Endothelial cell of hepatic sinusoid (primary cell): ENCODE results near the gene JPH3.

Experiments used
- in situ Hi-C: cut with HindIII; loops from 2 replicates; pipeline ENCODE4 v1.10.0; 2017; ENCODE audit warnings: low sequenced_read_pairs

Gene JPH3

GRCh38 chr16:87598431-87598830 lies 3.9 kb upstream of the JPH3 start:
- in situ Hi-C loops: no loop called here

DNA sequence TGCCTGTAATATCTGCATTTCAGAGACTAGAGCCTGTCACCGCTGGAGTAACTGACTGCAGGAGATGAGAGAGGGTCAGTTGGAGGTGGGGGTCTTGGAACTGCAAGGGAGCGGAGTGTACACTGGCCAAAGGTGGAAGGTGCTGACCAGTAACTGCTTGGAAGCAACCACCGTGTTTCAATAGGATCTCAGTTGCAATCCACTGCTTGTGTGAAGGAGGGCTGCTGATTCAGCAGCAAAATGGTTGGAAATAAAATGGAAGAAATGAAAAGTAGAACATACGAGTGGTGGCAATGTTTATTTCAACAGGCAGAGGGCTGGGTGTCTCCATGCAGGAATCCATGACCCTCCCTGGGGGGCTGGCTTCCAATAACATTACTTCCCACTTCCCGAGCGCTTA lies 2.1 kb upstream of the JPH3 start:
- in situ Hi-C loops: no loop called here

DNA sequence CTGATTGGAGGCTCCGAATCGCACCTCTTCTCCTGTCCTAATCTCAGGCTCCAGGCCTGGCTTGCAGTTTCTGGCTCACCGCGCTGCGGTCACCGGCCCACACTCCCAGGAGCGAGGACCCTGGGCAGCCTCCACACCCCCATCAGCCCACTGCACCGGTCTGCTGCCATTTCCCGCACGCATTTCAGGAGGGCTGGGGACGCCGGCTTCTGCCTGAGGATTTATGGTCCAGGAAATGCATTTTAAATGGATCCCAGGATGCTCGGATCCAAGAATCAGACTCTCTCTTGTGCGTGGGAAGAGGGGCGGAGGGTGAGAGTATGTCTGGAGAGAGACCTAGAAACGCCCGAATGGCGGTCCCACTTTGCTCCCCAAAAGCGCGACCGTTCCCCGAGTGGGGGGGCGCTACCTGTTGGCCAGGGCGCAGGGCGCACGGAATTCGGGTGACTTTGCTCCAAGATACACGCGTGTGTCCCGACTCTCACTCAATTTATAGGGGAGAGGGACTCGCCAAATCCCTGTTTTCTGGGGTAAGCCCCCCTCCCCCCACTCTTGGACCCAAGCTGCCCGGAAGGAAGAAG lies 817 bp upstream of the JPH3 start:
- in situ Hi-C loops: no loop called here

DNA sequence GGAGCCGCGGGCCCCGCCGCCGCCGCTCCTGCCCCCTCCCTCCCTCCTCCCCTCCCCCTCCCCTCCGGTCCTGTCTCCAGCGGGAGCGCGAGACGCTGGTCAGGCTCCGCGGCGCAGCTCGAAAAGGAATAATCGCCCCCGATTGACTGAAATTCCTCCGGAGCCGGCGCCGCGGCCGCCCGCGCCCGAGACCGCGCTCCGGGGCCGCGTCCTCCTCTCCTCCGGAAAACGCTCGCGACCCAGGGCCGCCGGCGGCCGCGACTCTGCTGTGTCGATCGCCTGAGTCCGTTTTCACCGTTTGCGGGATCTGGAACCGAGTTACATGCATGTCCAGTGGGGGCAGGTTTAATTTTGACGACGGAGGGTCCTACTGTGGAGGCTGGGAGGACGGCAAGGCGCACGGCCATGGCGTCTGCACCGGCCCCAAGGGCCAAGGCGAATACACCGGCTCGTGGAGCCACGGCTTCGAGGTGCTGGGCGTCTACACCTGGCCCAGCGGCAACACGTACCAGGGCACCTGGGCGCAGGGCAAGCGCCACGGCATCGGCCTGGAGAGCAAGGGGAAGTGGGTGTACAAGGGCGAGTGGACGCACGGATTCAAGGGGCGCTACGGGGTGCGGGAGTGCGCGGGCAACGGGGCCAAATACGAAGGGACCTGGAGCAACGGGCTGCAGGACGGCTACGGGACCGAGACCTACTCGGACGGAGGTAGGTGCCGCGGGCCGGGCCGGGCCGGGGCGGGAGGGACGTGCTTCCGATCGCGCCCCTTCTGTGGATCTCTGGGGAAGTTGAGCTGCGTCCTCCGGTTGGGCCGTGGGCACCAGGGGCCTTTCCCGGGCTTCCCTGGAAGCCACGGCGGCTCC lies 744 bp downstream of the JPH3 start:
- in situ Hi-C loops: no loop called here

DNA sequence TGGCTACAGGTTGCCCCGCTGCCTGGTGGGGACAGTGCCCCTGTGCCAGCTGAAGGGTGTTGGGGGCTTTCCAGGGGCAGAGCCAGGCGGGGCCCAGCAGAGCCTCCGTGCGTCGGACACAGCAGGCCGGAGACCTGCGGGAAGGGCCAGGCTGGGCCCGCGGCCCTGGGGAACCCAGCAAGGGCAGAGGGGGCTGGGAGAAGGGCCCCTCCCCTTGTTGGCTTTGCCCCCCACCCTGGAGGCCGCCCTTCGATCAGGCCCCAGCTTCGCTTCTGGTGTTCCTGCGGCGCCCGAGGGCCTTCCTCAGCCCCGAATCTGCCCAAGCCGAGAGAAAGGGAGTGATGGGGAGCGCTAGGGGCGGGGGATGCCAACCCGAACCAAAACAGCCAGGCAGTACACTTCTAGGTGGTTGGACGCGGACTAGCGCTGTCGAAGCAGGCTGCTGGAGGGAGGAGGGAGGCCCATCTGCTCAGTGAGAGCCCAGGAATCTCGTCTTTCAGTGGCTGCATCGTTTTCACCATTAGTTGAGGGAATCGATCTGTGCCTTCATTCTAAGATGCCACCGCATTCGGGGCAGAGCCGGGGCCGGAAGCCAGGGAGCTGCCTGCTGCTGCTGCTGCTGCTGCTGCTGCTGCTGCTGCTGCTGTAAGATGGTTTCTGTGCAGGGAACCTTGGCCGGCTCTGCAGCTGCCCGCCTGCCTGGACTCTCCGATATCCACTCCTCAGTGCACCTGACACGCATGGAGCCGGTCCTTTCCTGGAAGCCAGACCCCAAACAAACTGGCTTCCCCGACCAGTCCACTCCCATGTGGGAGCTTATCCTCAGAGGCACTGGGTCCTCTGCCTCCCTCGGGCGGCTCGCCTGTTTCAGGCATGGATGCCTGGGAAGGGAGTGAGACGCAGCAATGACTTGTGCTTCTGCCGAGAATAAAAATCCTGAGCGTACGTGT lies 1.7 kb downstream of the JPH3 start:
- in situ Hi-C loops: no loop called here

DNA sequence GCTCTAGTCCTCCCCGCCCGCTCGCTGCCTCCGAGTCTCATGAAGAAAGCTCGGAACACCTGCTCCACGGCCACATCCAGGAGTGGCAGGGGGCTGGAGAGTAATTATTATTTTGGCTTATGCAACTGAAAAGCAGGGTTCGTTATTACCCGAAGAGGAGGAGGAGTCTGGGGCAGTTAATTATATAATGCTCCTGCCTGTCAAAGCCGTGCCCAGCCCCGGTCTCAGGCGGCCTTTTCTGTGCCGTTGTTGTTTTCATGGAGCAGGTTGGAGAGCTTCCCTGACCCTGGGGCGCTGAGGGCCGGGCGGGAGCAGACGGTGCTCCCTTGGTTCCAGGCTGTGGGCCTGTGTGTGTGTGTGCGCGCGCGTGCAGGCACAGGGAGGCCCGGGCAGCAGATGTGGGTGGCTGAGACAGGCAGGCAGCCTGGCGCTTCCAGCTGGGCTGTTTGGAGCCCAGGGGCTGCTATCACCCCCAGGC lies 2.4 kb downstream of the JPH3 start:
- in situ Hi-C loops: no loop called here

DNA sequence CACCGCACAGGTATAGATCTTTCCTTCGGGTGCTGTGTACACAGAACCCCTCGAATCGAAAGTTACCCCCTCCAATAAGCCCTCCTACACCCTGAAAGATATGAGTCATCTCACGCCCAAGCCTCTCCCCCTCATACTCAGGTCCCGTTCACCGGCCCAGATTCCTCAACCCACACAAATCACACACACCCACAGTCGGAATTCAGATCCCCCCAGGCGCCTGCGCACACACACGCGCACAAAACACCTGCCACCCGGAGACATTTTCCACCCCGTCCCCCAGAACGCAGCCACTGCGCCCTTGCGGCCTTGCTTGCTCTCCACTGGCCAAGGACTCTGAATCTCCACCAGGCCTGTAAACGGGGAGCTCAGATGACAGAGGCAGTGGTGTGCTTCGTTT lies 4.9 kb downstream of the JPH3 start:
- in situ Hi-C loops: no loop called here

- in situ Hi-C loops: no loop called here
Measured at GRCh38 chr16:87607871-87608270, 5.6 kb downstream of the JPH3 start.

DNA sequence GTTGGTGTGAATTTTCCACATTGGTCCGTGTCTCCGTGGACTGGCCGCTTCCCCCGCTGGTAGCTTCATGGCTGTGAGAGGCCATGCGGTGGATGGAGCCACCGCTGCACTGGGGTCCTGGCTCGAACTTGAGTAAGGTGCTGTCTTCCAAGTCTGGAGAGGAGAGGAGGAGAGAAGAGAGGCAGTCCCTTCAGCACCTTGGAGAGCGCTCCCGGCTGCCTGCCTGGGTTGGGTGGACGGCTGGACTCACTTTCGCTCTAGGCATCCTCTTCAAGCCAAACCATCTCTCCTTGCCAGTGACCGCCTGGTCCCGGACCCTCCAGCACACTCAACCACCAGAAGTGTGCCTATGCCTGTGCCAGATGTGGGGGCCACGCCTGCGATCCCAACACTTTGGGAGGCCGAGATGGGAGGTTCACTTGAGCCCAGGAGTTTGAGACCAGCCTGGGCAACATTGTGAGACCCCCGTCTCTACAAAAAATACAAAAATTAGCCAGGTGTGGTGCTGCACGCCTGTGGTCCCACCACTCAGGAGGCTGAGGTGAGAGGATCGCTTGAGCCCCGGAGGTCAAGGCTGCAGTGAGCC lies 6.2 kb downstream of the JPH3 start:
- in situ Hi-C loops: no loop called here

GRCh38 chr16:87610026-87610425 lies 7.7 kb downstream of the JPH3 start:
- in situ Hi-C loops: loop anchor here (5.0 kb wide), 1 partner anchor 43 kb away; no protein-coding TSS in a partner anchor

GRCh38 chr16:87611456-87611855 lies 9.1 kb downstream of the JPH3 start:
- in situ Hi-C loops: loop anchor here (5.0 kb wide), 1 partner anchor 44 kb away; no protein-coding TSS in a partner anchor

- in situ Hi-C loops: loop anchor here (5.0 kb wide), 1 partner anchor 47 kb away; no protein-coding TSS in a partner anchor
Measured at GRCh38 chr16:87613961-87614360, 11.7 kb downstream of the JPH3 start.

- in situ Hi-C loops: no loop called here
Measured at GRCh38 chr16:87615621-87616041, 13.3 kb downstream of the JPH3 start.

DNA sequence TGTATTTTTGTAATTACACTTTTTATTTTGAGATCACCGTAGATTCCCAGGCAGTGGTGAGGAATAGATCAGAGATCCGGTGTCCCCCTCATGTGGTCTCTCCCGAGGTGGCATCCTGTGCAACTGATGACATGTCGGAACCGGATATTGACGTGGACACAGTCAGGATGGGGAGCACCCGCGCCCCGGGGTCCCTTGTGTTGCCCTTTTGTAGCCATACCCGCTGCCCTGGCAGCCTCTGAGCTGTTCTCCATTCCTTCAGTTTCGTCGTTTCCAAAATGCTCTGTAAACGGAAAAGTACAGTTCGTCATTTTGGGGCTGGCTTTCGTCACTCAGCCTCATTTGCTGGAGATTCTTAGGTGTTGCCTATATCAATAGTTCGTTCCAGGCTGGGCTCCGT lies 14.2 kb downstream of the JPH3 start:
- in situ Hi-C loops: no loop called here

- in situ Hi-C loops: no loop called here
Measured at GRCh38 chr16:87618216-87618615, 15.9 kb downstream of the JPH3 start.

- in situ Hi-C loops: loop anchor here (5.0 kb wide), 2 partner anchors 58 to 83 kb away; no protein-coding TSS in a partner anchor
Measured at GRCh38 chr16:87619360-87620200, 17.3 kb downstream of the JPH3 start.

DNA sequence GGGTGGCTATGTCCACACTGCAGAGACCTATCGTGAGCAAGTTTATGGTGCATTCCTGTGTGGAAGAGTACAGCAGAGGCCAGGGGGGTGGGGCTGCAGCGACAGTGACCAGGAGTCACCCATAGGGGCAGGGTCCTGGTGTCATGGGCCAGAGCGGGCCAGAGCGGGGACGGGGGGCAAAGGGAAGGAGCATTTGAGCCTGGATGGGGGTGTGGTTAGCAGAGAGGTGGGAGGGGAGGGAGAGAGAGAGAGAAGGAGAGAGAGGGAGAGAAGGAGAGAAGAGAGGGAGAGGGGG lies 17.8 kb downstream of the JPH3 start:
- in situ Hi-C loops: loop anchor here (5.0 kb wide), 2 partner anchors 57 to 82 kb away; no protein-coding TSS in a partner anchor

GRCh38 chr16:87621550-87621829 lies 19.2 kb downstream of the JPH3 start:
- in situ Hi-C loops: loop anchor here (5.0 kb wide), 2 partner anchors 56 to 81 kb away; no protein-coding TSS in a partner anchor

DNA sequence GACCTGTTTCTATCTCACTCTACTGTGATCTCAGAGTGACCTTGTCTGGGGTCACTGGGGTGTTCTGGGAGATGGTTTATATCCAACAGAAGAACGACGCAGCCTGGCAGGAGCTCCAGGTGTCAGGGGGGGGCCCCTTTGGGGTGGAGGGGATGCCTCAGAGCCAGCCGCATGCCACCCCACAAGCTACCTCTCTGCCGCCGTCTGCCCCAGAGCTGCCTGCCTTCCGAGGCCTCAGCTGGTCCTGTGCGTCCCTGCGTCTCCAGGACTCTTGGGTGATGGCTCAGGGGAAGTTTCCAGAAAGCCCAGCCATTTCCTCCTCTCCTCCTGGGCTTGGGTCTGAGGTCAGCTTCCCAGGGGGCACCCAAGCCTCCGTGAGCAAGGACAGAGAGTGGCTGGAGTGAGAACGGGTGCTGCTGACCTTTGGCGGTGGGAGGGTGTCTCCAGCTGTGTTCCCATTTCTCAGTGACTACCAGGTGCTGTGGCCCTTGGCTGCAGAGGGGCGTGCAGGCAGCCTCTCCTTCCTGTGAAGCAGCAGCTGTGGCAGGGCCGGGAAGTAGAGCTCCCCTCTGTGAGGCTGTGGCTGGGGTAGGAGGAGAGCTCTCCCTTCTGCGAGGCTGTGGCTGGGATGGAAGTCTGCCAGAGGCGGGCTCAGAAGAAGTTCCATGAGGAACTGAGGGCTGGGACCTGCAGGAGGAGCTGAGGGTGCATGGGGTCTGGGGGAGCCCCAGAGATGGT lies 19.8 kb downstream of the JPH3 start:
- in situ Hi-C loops: loop anchor here (5.0 kb wide), 2 partner anchors 55 to 80 kb away; no protein-coding TSS in a partner anchor
